ENCODE data around the gene CFAP97.
"Not testable (repeated sequence)": the region's sequence is repeated elsewhere in the genome, so short reads cannot be mapped to it uniquely, and the experiment has no call there.

GRCh38 chr4:185209852-185210101, 6.0 kb upstream of the CFAP97 start:
- TF ChIP-seq BCOR (IDR thresholded peaks at IDR 0.05); POLR2AphosphoS5 (IDR thresholded peaks at IDR 0.05; ENCODE audit: control insufficient read depth, insufficient read depth, low read depth, low read length): not testable (repeated sequence)
